Right lobe of liver (tissue), 4 donors: ENCODE results near the gene RHOJ.

Experiments used
- CTCF ChIP-seq, 4 donors: fragments of 200-600 bp in 3 of 4; fragments of 450-650 bp in 1 of 4; IDR thresholded peaks; one replicate each; pipeline versions ENCODE4 v1.5.1 to v1.8.0; 2016 to 2022; ENCODE audit warnings: antibody characterized with exemption in 4 of 4, mild to moderate bottlenecking in 2 of 4
- POLR2A ChIP-seq: fragments of 450-650 bp; IDR thresholded peaks from one replicate; pipeline ENCODE4 v1.6.1; 2017; ENCODE audit warnings: antibody characterized with exemption, mild to moderate bottlenecking
- donor health status: DM: no; HTN: no; CAD: no.
- donor health status: DM: no; HTN: no; CAD: no.
- donor health status: DM: no; HTN: yes; CAD: no.

GRCh38 chr14:63248211-63248610, 44.0 kb downstream of the RHOJ start:
- no peak for TF ChIP-seq CTCF (IDR thresholded peaks at IDR 0.05)
- no peak for TF ChIP-seq POLR2A
